Stimulated activated CD4-positive, alpha-beta T cell treated with anti-CD3 and anti-CD28 coated beads, Interleukin-15, amount 100 ng/mL, for 1 hour (primary cell): ENCODE measurements around the gene AARS1.
"Not testable (repeated sequence)": the region's sequence is repeated elsewhere in the genome, so short reads cannot be mapped to it uniquely, and the experiment has no call there.

Experiments
- DNase-seq, 2 donors: peaks; one replicate each; pipeline ENCODE4 v3.0.0-alpha.2; 2020; ENCODE audit warnings: low read depth in 1 of 2, low spot score in 1 of 2

The AARS1 gene

DNA sequence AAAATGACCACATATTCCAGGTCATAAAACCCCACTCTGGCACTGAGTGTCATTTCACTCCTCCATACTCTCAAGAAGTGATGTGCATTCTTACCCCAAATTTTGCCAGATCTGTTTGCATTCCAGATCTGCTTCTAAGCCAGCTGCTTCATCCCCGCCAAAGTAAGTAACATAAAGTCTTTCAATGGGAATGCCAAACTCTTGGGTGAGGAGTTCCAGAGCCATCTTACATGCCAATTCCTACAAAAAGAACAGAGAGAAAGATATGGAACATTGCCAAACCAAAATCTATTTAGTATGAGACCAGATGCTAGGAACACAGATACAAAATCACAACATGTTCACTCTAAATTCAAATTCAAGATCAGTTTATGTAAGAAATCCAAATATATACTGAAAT lies 12.9 kb downstream of the AARS1 start:
- no peak for DNase-seq

DNA sequence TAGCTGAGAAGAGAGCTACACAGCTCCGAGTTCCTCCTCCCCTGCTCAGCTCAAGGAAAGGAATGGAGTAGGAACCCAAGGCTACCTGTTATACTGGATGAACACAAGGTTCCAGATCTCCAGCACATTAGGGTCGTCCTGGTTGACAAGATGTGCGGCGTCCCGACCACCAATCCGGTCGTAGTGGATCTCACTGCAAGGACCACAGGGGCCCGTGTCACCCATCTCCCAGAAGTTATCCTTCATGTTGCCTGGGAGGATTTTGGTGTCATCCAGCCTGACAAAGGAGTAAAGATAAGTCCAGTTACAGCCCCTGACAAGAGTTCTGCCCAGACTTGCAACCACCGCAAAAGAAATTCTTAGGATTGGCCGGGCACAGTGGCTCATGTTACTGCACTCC lies 17.6 kb downstream of the AARS1 start:
- DNase-seq: no peak

DNA sequence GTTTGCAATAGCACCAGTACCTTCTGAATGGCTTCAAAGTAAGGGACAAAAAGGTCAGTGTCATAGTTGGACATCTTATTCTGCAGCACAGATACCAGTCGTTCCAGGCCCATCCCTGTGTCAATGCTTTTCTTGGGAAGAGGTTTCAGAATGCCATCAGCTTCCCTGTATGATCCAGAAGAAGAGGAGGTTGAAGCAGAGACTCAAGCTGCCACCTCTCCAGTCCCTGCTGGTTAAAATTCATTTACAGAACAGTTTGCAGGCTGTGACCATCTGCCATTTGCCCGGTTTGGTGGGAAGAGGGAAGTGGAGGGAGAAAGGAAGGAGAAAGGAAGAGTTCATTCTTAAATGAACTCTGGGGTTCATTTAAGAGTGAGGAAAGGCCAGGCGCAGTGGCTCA lies 19.1 kb downstream of the AARS1 start:
- DNase-seq: no peak

DNA sequence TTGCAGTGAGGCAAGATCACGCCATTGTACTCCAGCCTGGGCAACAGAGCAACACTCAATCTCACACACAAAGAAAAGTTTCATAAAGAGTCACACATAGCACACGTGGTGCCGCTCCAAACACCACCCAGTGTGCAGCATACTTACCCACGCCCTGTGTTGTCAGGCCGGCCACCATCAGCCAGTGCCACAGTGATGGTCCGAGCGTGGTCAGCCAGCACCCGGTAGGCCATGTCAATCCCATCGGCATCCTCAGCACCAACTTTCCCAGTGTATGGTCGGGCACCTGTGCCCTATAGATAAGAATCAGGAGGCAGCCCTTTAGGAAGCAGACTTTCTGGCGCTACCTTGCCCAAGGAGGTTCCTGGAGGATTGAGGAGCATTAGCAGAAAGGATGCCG lies 19.8 kb downstream of the AARS1 start:
- no peak for DNase-seq

DNA sequence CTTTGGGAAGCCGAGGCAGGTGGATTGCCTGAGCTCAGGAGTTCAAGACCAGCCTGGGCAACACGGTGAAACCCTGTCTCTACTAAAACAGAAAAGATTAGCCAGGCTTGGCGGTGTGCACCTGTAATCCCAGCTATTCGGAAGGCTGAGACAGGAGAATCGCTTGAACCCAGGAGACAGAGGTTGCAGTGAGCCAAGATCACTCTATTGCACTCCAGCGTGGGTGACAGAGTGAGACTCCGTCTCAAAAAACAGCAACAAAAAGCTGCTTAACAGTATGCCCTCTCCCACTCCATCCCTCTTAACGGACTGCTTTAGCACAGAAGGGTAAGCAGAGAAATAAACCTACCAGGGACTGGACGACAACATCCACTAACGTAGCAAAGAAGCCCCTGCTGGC lies 21.4 kb downstream of the AARS1 start:
- not testable (repeated sequence) for DNase-seq

DNA sequence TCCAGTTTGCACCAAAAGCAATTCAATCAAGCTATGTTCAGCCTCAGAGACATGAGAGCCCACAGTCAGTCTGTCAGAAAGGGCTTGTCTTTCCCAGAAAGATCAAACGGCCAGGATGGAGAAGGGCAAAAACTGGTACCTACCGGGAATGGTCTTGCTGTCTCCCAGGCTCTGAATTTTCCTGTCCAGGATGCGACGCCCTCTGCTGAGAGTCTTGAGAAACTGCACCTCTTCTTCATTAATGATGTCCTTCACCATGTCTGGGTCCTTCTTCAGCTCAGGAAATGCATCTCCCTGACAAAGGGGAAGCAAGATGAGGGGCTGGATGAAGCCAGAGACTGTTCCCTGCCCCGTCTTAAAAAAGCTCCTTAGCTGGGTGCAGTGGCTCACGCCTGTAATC lies 21.8 kb downstream of the AARS1 start:
- no peak for DNase-seq

DNA sequence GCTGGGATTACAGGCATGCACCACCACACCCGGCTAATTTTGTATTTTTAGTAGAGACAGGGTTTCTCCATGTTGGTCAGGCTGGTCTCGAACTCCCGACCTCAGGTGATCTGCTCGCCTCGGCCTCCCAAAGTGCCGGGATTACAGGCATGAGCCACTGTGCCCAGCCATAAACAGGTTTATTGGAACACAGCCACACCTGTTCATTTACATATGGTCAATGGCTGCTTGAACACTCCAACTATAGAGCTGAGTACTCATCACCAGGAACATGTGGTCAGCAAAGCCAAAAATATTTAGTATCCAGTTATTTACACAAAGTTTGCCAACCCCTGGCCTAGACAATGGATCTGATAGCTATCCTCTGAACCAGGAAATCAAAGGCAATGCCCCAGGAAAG lies 29.4 kb downstream of the AARS1 start:
- DNase-seq: not testable (repeated sequence)

DNA sequence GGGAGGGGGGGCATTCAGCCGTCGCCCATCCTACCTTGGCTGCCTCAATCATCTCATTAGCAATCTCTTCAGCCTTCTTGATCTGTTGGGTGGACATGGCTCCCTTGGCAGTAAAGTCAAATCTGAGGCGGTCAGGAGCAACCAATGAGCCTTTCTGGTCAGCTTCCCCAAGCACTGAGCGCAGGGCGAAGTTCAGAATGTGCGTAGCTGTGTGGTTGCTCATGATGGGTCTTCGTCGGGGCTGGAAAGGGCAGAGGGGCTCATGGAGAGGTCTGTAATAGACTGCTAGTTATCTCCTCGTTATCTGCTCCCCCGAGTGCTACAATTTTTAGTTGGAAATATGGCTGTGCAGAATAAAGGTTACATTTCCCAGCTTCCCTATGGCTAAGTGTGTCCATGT lies 30.4 kb downstream of the AARS1 start:
- DNase-seq: no peak

DNA sequence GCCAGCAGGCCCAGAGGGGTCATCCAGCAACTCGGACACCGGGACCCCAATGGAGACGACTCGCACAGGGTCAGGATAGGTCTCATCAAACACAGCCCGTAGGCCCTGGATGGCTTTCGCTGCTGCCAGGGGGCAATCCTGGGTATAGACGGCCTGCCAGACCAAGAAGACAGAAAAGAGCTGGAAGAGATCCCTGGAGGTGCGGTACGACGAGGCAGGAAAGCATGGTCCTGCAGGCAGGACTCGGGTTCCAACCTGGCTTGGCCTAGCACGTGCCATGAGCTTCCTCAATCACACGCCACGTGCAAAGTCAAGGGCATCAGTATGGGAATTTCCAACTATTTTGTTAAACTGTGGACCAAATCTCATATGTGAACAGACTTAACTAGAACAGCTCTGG lies 31.2 kb downstream of the AARS1 start:
- no peak for DNase-seq

DNA sequence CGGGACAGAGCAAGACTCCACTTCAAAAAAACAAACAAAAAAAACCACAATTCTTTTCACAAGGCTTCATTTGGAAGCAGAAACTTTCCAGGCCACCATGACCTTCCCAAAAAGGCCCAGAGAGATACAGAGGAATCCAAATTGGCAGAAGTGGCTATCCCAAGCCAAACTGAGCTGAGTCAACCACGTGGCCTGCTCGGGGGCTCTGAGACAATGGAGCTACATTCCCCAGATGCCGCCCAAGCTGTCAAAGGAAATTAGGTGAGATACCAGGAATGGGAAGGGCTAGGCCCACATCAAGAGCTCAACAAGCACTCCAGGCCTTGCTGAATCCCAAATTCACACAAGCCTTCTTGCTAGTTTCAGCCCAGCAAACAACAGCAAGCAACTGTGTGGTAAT lies 31.9 kb downstream of the AARS1 start:
- DNase-seq: no peak

DNA sequence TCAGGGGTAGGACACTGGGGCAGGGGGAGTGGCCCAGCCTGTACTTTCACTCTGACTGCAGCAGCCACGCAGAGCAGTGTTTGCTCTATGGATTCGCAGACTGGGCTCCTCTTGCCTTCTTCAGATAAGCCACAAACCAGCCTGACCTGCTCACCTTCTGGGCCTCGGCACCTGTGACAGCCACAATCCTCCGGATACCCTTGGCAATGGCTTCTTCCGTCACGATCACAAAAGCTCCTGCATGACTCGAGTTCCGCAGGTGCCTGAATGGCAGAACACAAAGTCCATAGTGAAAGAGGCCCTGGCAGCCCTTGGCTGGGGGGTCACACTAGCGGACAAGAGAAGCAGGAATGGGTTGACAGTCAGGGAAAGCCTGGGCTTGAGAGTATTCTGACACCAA lies 33.7 kb downstream of the AARS1 start:
- no peak for DNase-seq

DNA sequence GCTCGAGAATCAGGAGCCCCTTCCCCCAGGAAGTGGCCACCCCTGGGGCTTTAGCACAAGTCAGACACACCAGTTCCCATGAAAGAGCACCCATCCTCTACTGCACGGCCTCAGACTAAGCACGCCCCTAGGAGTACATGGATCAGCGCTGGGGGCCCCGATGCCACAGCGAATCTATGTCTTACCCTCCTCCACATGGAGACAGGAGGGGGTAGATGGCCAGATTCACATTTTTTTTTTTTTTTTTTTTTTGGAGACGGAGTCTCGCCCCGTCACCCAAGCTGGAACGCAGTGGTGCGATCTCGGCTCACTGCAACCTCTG lies 34.4 kb downstream of the AARS1 start:
- no peak for DNase-seq

DNA sequence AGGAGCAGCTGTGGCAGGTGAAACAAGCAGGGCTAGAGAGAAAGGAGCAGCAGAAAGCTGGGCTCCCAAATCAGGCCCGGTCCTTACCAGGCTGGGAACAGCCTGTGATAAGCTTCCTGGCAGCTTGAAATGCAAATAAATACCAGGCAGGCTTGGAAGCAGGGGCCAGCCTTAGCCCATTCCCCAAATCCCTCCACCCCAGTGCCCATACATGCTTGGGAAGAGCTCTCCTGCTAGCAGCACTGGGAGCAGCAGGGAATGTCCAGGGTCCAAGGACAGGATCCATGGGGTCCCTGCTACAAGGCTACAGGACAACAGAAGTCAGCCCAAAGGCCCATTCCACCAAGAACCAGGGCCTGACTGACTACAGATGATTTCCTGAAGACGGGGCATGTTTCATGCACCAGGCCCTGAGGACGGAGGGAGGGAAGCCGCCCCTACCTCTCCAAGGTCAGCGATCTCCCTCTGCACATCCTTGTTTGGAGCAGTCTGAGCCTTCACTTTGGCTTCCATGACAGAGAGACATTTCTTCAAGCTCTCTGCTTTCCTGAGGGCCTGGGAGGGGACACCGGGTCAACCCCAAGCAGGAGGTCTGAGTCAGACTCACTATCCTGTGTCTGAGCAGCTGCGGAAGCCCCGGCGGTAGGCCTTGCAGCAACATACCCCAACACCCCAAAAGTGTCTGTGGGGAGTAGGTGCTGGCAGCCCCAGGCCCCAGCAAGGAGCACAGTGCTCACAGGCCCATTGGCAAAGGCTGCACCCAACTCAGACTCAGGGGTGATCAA lies 34.9 kb downstream of the AARS1 start:
- no peak for DNase-seq

DNA sequence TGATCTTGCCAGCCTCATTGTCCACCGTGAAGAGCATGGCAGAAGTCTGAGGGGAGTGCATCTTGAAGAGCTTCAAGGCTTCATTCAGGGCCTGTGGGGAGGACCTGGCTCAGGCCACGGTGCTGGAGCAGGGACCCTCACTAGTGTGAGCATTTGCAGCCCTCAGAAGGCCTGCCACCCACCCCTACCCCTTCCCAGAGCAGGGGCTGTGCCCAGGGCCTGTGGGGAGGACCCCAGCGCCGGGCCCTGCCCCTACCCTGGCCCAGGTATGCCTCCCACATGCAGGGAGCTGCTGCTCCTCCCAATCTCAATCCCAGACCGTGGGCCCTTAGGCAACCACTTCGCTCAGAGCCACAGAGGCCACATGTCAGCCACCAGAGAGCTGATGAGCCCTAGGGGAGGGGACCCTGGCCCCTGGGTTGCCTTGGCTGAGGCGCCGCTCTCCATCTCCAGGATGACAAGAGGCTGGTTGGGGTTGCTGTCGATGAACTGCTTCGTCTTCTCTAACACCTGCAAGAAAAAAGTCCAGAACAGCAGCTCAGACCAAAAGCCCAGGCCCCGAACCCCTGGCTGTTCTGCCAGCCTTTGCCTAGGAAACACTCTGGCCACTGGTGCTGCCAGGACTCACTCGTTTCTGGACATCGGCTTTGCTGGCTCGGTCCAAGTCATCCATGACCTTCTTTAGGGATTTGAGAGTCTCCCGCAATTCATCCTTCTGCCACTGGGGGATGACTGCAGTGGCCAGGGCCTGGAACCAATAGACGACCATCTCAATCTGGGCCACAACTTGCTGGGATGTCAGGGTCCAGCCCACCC lies 35.8 kb downstream of the AARS1 start:
- DNase-seq: no peak

DNA sequence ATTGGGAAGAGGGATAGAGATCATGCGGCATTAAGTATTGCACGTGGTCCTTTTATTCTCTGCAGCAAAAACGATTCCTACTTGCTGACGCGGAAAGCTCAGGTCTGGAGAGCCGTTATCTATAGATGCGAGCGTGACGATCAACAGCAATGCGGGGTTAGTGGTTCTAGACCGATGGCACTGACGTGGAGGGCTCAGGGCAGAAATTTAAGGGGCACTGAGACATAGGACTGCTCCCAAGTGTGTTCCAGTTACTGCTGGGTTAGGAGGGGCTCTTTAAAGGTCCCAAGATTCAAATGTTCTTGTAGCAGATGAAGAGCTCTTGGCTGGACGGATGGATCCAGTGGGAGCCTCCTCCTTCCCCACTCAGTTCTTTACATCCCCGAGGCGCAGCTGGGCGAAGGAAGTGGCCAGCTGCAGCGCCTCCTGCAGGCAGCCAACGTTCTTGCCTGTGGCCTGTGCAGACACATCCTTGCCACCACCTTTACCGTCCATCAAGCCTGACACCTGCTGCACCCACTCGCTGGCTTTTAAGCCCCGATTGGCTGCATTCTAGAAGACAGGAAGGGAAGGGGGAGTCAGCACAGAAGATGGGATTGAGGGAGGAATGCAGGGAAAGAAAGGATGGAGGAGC lies 36.8 kb downstream of the AARS1 start:
- no peak for DNase-seq

DNA sequence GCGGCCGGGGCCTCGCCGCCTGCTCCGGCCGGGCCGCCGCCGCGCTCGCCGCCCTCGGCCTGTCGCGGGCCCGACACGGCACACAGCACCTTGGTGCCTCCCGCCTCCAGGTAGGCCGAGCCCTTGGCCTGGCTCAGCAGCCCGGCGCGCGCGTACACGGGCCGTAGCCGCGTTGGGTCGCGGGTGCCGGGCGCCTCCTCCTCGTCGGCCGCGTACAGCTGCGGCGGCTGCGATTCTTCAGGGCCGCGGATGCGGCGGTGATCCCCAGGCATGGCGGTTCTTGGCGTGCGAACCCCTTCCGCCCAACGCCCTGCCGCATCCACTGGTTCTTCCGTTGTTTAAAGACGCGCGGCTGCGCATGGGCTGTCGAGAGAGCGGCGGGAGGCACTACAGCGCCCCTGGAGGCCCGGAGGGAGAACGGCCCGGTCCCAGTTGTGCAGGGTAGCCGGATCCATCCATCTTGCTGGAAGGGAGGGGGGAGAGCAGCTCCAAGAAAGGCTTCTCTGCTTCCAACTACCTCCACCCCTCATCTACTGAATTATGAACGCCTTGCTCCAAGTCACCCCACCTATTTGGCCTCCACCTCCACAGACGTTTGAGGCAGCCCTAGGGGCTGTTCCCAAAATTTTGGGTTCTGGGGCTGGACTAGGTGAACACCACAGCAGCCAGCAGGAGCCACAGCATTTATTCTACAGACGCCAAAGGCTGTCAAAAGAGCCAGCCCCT lies 37.5 kb downstream of the AARS1 start, which contains the start of gene EXOSC6:
TSS of gene EXOSC6 (minus strand) at position 312 of the 726 bp plus-strand sequence. CDS start at position 272, 40 bp downstream.
- peak; percentile 83 for DNase-seq

DNA sequence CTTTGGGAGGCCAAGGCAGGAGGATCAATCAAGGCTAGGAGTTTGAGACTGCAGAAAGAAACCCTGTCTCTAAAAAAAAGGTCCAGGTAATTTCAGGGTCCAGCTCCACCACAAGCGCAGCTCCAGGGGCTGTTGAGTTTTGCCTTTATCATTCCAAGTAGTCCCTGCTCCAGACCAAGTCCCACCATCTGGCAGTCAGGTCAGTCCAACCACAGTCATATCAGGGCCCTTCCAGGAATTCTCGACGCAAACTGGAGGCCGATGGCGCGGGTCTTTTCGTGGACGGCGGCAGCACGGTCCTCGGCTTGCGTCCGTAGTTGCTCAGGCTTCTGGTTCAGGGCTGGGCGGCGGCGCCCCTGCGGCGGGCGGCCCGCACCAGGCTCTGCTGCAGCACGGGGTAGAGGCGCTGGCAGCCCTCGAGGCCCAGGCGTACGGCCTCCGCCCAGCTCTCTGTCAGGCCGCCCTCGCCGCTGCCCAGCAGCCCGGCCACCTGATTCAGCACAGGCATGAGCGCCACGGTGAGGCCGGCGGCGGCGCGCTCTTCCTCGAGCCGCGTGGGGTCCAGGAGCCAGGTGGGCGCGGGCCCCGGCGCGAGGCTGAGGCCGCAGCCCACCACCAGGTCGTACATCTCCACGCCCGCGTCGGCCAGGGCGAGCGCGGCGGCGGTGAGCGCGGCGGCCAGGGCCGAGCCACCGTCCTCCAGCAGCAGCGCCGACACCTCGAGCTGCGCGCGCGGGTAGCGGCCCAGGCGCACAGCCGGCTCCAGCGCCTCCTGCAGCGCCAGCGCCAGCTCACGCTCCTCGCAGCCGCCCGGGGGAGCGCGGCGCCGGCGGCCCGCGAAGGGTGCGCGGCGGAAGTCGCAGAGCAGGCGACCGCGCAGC lies 38.3 kb downstream of the AARS1 start:
- DNase-seq: peak in 1 of 2 donors; percentile 21

DNA sequence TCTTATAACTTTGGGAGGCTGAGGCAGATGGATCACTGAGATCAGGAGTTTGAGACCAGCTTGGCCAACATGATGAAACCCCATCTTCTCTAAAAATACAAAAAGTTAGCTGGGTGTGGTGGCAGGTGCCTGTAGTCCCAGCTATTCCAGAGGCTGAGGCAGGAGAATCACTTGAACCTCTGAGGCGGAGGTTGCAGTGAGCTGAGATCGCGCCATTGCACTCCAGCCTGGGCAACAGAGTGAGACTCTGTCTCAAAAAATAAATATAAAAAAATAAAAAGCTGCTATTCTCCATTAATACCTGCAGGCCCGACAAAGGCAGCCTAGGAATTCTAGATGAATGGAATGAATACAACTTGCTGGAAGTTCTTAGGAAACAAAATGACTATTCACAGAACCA lies 39.6 kb downstream of the AARS1 start:
- not testable (repeated sequence) for DNase-seq

DNA sequence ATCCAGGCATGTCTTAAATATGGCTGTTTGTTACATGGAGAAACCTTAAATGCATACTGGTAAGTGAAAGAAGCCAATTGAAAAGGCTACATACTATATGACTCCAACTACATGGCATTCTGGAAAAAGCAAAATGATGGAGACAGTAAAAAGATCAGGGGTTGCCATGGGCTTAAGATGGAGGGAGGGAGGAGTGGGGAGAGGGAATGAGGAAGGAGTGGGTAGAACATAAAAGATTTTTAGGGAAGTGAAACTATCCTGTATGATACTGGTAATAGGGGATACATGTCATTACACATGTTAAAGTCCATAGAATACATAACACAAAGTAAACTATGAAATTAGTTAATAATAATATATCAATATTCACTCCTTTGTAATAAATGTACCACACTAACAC lies 50.5 kb downstream of the AARS1 start:
- not testable (repeated sequence) for DNase-seq

DNA sequence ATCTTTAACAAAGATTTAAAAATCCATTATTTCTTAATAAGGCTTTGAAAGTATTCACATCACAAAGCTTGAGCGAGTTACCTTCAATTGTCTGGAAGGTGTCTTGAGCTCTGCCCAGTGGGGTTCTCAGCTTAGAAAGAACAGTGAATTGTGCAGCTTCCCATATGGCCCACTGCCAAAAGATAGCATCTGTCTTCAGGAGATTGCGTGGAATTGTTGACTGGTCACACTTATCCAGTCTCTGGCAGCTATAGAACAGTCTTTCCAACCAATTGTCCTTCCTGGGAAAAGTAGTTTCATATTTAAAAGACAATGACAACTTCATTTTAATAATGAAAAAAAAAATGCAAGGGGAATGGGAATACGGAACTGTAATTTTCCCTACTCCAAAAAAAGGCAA lies 57.5 kb downstream of the AARS1 start:
- DNase-seq: not testable (repeated sequence)
